ENCODE data around the gene GNAI3.

DNA sequence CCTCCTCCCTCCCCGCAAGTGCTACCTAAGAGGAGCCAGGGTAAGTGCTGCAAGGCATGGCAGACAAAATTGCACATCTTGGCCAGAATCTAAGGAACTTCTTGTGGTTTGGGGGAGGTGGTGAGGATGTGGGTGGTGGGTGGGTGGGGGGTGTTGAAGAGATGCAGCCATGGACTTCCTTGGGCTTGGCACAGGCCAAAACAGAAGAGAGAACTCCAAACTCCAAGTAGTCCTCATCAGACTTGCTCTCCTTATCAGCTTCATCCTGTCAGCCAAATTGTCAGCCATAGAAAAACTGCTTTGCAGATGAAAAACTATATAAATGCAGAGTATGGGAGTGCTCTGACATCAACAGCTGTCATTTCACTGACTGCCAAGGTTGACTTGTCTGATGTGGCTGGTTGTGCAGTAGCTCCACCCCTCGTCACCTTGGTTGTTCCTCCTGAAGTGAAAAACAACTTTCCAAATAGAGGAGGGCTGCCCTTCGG is 46.0 kb upstream of the GNAI3 start:
- TF ChIP-seq ZNF133 (tag by site-specific recombination; IDR thresholded peaks at IDR 0.05) (no peak), ZNF548 (tag by site-specific recombination; IDR thresholded peaks at IDR 0.05) (no peak), CTCF (tag by site-specific recombination; IDR thresholded peaks at IDR 0.05) (no peak), SETDB1 (IDR thresholded peaks at IDR 0.05; ENCODE audit: insufficient read length, low read length) (no peak), WT1 (tag by site-specific recombination; IDR thresholded peaks at IDR 0.05) (no peak), TCF7L2 (IDR thresholded peaks at IDR 0.05; ENCODE audit: borderline replicate concordance, low read depth, low read length) (no peak)
- TF ChIP-seq, protein P1, sequence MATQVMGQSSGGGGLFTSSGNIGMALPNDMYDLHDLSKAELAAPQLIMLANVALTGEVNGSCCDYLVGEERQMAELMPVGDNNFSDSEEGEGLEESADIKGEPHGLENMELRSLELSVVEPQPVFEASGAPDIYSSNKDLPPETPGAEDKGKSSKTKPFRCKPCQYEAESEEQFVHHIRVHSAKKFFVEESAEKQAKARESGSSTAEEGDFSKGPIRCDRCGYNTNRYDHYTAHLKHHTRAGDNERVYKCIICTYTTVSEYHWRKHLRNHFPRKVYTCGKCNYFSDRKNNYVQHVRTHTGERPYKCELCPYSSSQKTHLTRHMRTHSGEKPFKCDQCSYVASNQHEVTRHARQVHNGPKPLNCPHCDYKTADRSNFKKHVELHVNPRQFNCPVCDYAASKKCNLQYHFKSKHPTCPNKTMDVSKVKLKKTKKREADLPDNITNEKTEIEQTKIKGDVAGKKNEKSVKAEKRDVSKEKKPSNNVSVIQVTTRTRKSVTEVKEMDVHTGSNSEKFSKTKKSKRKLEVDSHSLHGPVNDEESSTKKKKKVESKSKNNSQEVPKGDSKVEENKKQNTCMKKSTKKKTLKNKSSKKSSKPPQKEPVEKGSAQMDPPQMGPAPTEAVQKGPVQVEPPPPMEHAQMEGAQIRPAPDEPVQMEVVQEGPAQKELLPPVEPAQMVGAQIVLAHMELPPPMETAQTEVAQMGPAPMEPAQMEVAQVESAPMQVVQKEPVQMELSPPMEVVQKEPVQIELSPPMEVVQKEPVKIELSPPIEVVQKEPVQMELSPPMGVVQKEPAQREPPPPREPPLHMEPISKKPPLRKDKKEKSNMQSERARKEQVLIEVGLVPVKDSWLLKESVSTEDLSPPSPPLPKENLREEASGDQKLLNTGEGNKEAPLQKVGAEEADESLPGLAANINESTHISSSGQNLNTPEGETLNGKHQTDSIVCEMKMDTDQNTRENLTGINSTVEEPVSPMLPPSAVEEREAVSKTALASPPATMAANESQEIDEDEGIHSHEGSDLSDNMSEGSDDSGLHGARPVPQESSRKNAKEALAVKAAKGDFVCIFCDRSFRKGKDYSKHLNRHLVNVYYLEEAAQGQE (tag by site-specific recombination; IDR thresholded peaks at IDR 0.05): no peak
- TF ChIP-seq, protein P2, sequence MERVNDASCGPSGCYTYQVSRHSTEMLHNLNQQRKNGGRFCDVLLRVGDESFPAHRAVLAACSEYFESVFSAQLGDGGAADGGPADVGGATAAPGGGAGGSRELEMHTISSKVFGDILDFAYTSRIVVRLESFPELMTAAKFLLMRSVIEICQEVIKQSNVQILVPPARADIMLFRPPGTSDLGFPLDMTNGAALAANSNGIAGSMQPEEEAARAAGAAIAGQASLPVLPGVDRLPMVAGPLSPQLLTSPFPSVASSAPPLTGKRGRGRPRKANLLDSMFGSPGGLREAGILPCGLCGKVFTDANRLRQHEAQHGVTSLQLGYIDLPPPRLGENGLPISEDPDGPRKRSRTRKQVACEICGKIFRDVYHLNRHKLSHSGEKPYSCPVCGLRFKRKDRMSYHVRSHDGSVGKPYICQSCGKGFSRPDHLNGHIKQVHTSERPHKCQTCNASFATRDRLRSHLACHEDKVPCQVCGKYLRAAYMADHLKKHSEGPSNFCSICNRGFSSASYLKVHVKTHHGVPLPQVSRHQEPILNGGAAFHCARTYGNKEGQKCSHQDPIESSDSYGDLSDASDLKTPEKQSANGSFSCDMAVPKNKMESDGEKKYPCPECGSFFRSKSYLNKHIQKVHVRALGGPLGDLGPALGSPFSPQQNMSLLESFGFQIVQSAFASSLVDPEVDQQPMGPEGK (tag by site-specific recombination; IDR thresholded peaks at IDR 0.05): no peak
